Effector memory CD4-positive, alpha-beta T cell (primary cell): ENCODE data around the gene DLG1.

Experiments
- DNase-seq, 3 donors: peaks; one replicate each; pipeline ENCODE4 v3.0.0-alpha.2; 2020
- H3K27ac ChIP-seq: 2 replicates; pipeline ENCODE4 v1.7.0; 2013; ENCODE audit warnings: mild to moderate bottlenecking, low read length, moderate library complexity; ENCODE audit not compliant: insufficient read depth, poor library complexity, severe bottlenecking
- H3K27me3 ChIP-seq: replicated peaks from 2 replicates; pipeline ENCODE4 v1.7.0; 2013; ENCODE audit warnings: mild to moderate bottlenecking, low read length; ENCODE audit not compliant: insufficient read depth, control insufficient read depth, poor library complexity, severe bottlenecking
- H3K36me3 ChIP-seq: 2 replicates; pipeline ENCODE4 v1.7.0; 2013; ENCODE audit warnings: mild to moderate bottlenecking, low read length, moderate library complexity; ENCODE audit not compliant: control insufficient read depth, insufficient read depth
- H3K4me1 ChIP-seq: 2 replicates; pipeline ENCODE4 v1.7.0; 2013; ENCODE audit warnings: low read length, mild to moderate bottlenecking; ENCODE audit not compliant: control insufficient read depth, insufficient read depth, poor library complexity, severe bottlenecking
- H3K4me3 ChIP-seq: 2 replicates; pipeline ENCODE4 v1.7.0; 2013; ENCODE audit warnings: low read length, low read depth, mild to moderate bottlenecking; ENCODE audit not compliant: insufficient read depth, poor library complexity, severe bottlenecking
- H3K9me3 ChIP-seq: 2 replicates; pipeline ENCODE4 v1.7.0; 2013; ENCODE audit warnings: mild to moderate bottlenecking, low read length, moderate library complexity; ENCODE audit not compliant: control insufficient read depth
- total RNA-seq, 3 donors: gene quantifications; one replicate each; lab custom pipeline; 2026; lab: John Stamatoyannopoulos, UW

The DLG1 gene
- total RNA-seq, result 85.6 to 101 (median 101) reads per million in 3 donors

- Histone ChIP-seq H3K9me3 (no peaks in the 10 kb centered on the region), H3K36me3 (no peaks in the 10 kb centered on the region), H3K27ac (peak within 1 kb of the TSS; percentile 82), H3K4me1 (peaks cover 8% of the 10 kb centered on the region), H3K4me3 (peak within 1 kb of the TSS; percentile 97), H3K27me3 (no peaks in the 10 kb centered on the region)
- peak; percentile 70 to 76 (median 76) for DNase-seq
Observed at GRCh38 chr3:197298341-197298944, at the start of gene DLG1. TSS of gene DLG1 (minus strand) at chr3:197298612. CDS start at chr3:197297204, 1,408 bp downstream.

GRCh38 chr3:197348014-197348413 lies 49.6 kb upstream of the DLG1 start:
- no peaks in the 10 kb centered on the region for H3K4me1 ChIP-seq
- no peaks in the 10 kb centered on the region for H3K36me3 ChIP-seq
- H3K9me3 ChIP-seq, result no peaks in the 10 kb centered on the region
- H3K27ac ChIP-seq, result no peak overlapping the region
- H3K4me3 ChIP-seq, result no peak overlapping the region
- no peaks in the 10 kb centered on the region for H3K27me3 ChIP-seq
- no peak for DNase-seq

- H3K9me3 ChIP-seq, result no peaks in the 10 kb centered on the region
- no peaks in the 10 kb centered on the region for H3K4me1 ChIP-seq
- no peak overlapping the region for H3K4me3 ChIP-seq
- H3K27me3 ChIP-seq, result no peaks in the 10 kb centered on the region
- H3K36me3 ChIP-seq, result no peaks in the 10 kb centered on the region
- no peak for DNase-seq
- H3K27ac ChIP-seq, result no peak overlapping the region
Observed at GRCh38 chr3:197345390-197345789, 47.0 kb upstream of the DLG1 start.

GRCh38 chr3:197344582-197345318 lies 46.3 kb upstream of the DLG1 start:
- H3K9me3 ChIP-seq, result no peaks in the 10 kb centered on the region
- DNase-seq, result no peak

DNA sequence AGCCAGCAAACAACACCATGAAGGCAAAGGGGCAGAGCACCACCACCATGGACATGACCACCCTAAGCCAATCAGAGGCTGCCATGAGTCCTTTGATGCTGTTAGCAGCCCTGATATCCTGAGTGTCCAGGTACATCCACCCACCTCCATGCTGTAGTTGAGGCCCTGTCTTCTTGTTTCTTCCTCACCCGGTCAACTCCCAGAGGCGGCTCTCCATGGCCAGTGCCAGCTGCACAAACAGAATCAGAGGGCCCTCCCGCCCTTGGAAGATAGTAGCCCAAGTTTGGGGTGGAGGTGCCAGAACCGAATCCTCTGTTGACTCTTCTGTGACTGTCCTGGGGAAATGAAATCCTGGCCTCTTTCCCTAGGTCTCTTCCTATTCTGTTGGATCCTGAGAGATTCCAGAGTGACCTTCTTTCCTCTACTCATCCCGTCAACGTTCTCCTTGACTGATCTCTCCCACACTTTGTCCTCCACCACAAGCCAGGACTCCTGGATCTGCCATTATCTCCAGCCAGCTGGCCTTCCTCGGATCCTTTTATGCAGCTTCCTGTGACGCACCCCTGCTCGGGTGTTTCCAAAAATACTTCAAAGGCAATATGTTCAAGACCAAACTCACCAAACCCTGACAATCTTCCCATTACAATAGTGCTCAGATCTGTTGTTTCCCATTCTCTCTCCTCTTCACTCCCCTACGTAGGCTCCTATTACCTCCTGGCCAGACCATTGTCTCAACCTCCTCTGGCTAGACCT lies 45.4 kb upstream of the DLG1 start:
- no peak overlapping the region for H3K27ac ChIP-seq
- H3K4me1 ChIP-seq, result no peaks in the 10 kb centered on the region
- DNase-seq, result no peak
- H3K4me3 ChIP-seq, result no peak overlapping the region
- H3K27me3 ChIP-seq, result no peaks in the 10 kb centered on the region
- H3K9me3 ChIP-seq, result no peaks in the 10 kb centered on the region
- no peaks in the 10 kb centered on the region for H3K36me3 ChIP-seq

More at GRCh38 chr3:197344582-197345318, 46.3 kb upstream of the DLG1 start:
- no peaks in the 10 kb centered on the region for H3K36me3 ChIP-seq
- H3K27ac ChIP-seq, result no peak overlapping the region
- no peaks in the 10 kb centered on the region for H3K27me3 ChIP-seq
- no peaks in the 10 kb centered on the region for H3K4me1 ChIP-seq
- no peak overlapping the region for H3K4me3 ChIP-seq

GRCh38 chr3:197343111-197343510 lies 44.7 kb upstream of the DLG1 start:
- no peak for DNase-seq
- Histone ChIP-seq H3K27me3 (no peaks in the 10 kb centered on the region), H3K27ac (no peak overlapping the region), H3K4me1 (no peaks in the 10 kb centered on the region), H3K36me3 (no peaks in the 10 kb centered on the region), H3K4me3 (no peak overlapping the region), H3K9me3 (no peaks in the 10 kb centered on the region)

DNA sequence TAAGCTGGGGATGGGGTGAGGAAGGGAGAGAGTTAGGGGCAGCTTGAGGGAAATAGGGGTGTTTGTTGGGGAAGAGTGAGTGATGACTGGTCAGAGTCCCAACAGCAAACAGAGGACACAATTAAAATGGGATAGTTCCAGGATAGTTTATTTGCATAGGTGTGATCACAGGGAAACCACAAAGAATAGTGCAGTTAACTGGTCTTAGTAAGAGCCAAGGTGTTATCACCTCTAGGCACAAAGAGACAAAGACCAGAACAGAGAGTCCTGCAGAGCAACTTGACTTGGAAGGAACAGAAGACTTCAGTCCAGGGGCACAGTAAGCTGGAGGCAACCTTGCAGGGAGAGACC lies 42.1 kb upstream of the DLG1 start:
- H3K9me3 ChIP-seq, result no peaks in the 10 kb centered on the region
- no peak overlapping the region for H3K27ac ChIP-seq
- no peak overlapping the region for H3K4me3 ChIP-seq
- H3K36me3 ChIP-seq, result no peaks in the 10 kb centered on the region
- H3K27me3 ChIP-seq, result no peaks in the 10 kb centered on the region
- no peak for DNase-seq
- H3K4me1 ChIP-seq, result no peaks in the 10 kb centered on the region

DNA sequence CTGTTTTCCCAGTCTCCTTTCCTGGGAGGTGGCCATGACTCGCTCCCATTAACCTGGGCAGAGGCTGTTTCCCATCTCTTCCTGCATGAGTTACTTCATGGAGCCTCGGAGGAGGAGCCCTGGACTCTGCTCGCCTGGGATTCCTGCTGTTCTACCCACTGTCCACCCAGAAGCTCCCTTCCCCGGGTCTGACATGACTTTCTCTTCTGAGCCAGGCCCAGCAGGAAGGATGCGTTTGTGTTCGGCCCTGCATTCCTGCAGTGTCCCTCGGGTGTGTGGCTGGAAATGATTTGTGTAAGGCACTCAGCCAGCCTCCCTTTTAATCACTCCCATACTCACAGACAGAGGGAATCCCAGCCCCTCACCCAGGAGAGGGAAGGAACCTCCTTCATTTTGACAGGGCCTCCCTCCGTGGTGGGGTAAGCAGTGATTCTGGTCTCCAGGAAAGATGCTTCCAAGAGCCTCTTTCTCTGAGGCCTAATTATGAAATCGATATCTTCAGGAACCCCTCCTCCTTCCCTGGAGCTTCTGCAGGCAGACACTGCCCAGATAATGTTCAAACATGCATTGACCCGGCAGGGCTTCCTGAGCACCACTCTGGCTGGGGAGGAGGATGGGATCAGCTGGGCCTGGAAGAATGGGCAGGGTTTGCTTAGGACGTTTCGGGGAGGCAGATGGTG lies 41.6 kb upstream of the DLG1 start:
- no peak overlapping the region for H3K27ac ChIP-seq

GRCh38 chr3:197338586-197338985 lies 40.2 kb upstream of the DLG1 start:
- no peak overlapping the region for H3K4me3 ChIP-seq
- no peaks in the 10 kb centered on the region for H3K27me3 ChIP-seq
- H3K27ac ChIP-seq, result no peak overlapping the region
- DNase-seq, result no peak
- H3K4me1 ChIP-seq, result no peaks in the 10 kb centered on the region
- H3K9me3 ChIP-seq, result no peaks in the 10 kb centered on the region
- no peaks in the 10 kb centered on the region for H3K36me3 ChIP-seq

More for the DNA sequence above, 41.6 kb upstream of the DLG1 start:
- no peaks in the 10 kb centered on the region for H3K4me1 ChIP-seq
- H3K9me3 ChIP-seq, result no peaks in the 10 kb centered on the region
- no peak overlapping the region for H3K4me3 ChIP-seq
- no peaks in the 10 kb centered on the region for H3K36me3 ChIP-seq
- H3K27me3 ChIP-seq, result no peaks in the 10 kb centered on the region
- no peak for DNase-seq
